Activated CD8-positive, alpha-beta T cell treated with anti-CD3 and anti-CD28 coated beads, Interleukin-2, amount 10 ng/mL, durations not matched to agents 7 days and 5 days (primary cell): Measurements from ENCODE around the gene GGA1. TPM values are rescaled to one million over a fixed set of nuclear protein-coding genes. Genes with fewer than 3 reads are reported as not detected.
A peak's percentile ranks its signal among the peaks of the same experiment; 100 is the strongest.

Experiments used
- ATAC-seq: fragments of 150-1000 bp; cut with Tn5 transposase; one replicate; pipeline ENCODE4 v1.10.0; 2021; ENCODE audit warnings: moderate library complexity
- CTCF ChIA-PET: fragments of 350-600 bp; sonication (Branson Sonifier 250); formaldehyde crosslinking; loops from one replicate; lab custom pipeline; 2021; ENCODE audit warnings: antibody characterized with exemption; lab: Charles Lee
- POLR2A ChIA-PET: fragments of 350-600 bp; sonication (Branson Sonifier 250); formaldehyde crosslinking; loops from one replicate; lab custom pipeline; 2021; ENCODE audit warnings: antibody characterized with exemption; lab: Charles Lee
- DNase-seq: peaks from one replicate; pipeline ENCODE4 v3.0.0-alpha.2; 2020
- H3K27ac Mint-ChIP-seq: one replicate; pipeline ENCODE4 v1.8.0; 2021; ENCODE audit warnings: mild to moderate bottlenecking, mixed read lengths
- H3K27me3 Mint-ChIP-seq: one replicate; pipeline ENCODE4 v1.8.0; 2021; ENCODE audit warnings: low read depth, mixed read lengths
- H3K36me3 Mint-ChIP-seq: one replicate; pipeline ENCODE4 v1.8.0; 2021; ENCODE audit warnings: low read depth, mixed read lengths
- H3K4me1 Mint-ChIP-seq: one replicate; pipeline ENCODE4 v1.8.0; 2021; ENCODE audit warnings: low read depth, mixed read lengths
- H3K4me3 Mint-ChIP-seq: one replicate; pipeline ENCODE4 v1.8.0; 2021; ENCODE audit warnings: mild to moderate bottlenecking, mixed read lengths
- H3K9me3 Mint-ChIP-seq: one replicate; pipeline ENCODE4 v1.8.0; 2022; ENCODE audit warnings: mixed read lengths; ENCODE audit not compliant: insufficient read depth
- total RNA-seq, 2 experiments: library from RNA; stranded (reverse); gene quantifications; one replicate each; pipeline ENCODE4 v1.2.3, GENCODE V29; 2021

Gene GGA1
- total RNA-seq, 2 experiments from 2014 or later = 66.3 to 69.5 TPM

- no peak for ATAC-seq
- Mint-ChIP-seq H3K9me3 (no peaks in the 10 kb centered on the region), H3K27ac (peak overlapping the region; percentile 97), H3K4me1 (peaks cover 84% of the 10 kb centered on the region), H3K27me3 (no peaks in the 10 kb centered on the region), H3K36me3 (peaks cover 22% of the 10 kb centered on the region), H3K4me3 (peak overlapping the region; percentile 72)
- DNase-seq = peak; percentile 59
- ChIA-PET POLR2A (interaction anchor here (0.6 to 3.9 kb wide), 10 partner anchors 7 to 54 kb away, joined by 3 to 26 read pairs (median 4); partner anchors contain the start of genes GGA1, NOL12 and PDXP), CTCF (interaction anchor here (1.4 to 15.5 kb wide), 7 partner anchors 9 to 50 kb away, joined by 3 to 261 read pairs (median 28); partner anchors contain the start of genes GGA1, LGALS1, PDXP and SH3BP1)
Observed at GRCh38 chr22:37632174-37633088, 23.8 kb downstream of the GGA1 start.

GRCh38 chr22:37633089-37633624, 24.5 kb downstream of the GGA1 start:
- peak; percentile 78 for DNase-seq
- Mint-ChIP-seq H3K27ac (peak overlapping the region; percentile 97), H3K36me3 (peaks cover 22% of the 10 kb centered on the region), H3K9me3 (no peaks in the 10 kb centered on the region), H3K27me3 (no peaks in the 10 kb centered on the region), H3K4me3 (peak overlapping the region; percentile 72), H3K4me1 (peaks cover 85% of the 10 kb centered on the region)
- peak; percentile 52 for ATAC-seq
- CTCF ChIA-PET = interaction anchor here (0.9 to 15.5 kb wide), 11 partner anchors 9 to 146 kb away, joined by 3 to 261 read pairs (median 10); partner anchors contain the start of genes GGA1, LGALS1, PDXP and SH3BP1
- POLR2A ChIA-PET = interaction anchor here (0.6 to 3.9 kb wide), 12 partner anchors 8 to 53 kb away, joined by 3 to 26 read pairs (median 4); partner anchors contain the start of genes GGA1 and NOL12

DNA sequence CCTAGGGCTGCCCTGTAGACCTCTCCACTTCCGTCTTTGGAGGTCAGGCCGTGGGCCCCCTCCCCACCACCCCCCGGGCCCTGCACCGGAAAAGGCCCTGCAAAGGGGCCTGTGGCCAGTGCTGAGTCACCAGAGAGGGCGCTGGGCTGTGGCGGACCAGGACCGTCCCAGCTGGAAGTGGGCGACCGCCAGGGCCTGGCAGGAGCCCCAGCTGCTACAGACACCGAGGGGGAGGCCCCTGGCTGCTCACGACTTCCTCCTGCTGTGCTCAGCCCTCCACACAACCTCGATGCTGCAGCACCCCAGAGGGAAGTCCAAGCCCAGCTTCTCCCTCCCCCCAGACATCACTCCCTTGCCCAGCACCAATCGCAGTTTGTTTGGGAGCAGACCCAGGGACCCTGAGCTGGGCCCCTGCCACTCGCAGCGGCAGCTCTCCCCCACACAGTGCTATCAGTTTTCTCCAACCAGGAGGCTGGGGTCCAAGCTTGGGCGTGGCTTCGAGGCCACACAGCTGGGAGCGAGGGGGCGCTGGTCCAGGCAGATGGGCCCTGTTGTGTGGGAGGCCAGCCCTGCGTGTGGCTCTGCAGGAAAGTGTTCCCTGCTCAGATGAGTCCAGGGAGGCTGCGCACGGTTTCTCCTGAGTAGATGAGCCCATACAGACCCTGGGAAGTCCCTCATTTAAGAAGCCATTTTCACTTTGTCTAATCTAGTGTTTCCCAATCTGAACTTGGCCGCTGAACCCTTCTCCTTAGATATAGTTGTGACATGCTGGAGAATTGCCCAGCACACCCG, 25.2 kb downstream of the GGA1 start:
- Mint-ChIP-seq H3K4me1 (peaks cover 85% of the 10 kb centered on the region), H3K27ac (peak overlapping the region; percentile 97), H3K27me3 (no peaks in the 10 kb centered on the region), H3K36me3 (peaks cover 22% of the 10 kb centered on the region), H3K4me3 (peak overlapping the region; percentile 72), H3K9me3 (no peaks in the 10 kb centered on the region)
- peak; percentile 81 for DNase-seq
- CTCF ChIA-PET = interaction anchor here (0.9 to 15.5 kb wide), 12 partner anchors 8 to 147 kb away, joined by 3 to 261 read pairs (median 12); partner anchors contain the start of genes GGA1, LGALS1, PDXP and SH3BP1
- POLR2A ChIA-PET = interaction anchor here (0.6 to 3.9 kb wide), 9 partner anchors 9 to 47 kb away, joined by 3 to 26 read pairs (median 4); partner anchors contain the start of gene GGA1
- peak; percentile 53 for ATAC-seq

DNA sequence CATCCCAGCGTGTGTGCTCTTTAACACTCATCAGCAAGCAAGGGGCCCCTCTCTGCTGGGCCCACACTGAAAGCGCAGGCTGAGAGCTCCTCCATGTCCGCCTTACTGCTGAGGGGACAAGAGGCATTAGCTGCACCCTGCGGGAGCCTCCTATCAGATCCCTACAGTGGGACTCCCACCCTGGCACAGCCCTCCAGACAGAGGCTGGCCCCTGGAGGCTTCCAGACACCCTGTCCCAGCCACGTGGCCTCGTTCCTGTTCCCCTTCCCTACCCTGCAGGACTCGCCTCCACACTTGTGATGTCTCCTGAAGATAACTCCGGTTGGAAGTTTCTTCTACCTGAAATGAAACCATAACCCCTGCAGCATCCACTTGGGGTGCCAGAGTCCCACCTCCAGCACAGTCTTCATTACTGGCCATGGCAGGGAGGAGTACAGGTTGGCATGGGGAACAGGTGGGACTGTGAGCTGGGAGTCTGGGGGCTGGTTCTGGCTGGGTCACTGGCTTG, 25.8 kb downstream of the GGA1 start:
- ChIA-PET POLR2A (interaction anchor here (0.8 to 3.9 kb wide), 6 partner anchors 8 to 42 kb away, joined by 3 to 26 read pairs (median 7); partner anchors contain the start of gene GGA1), CTCF (interaction anchor here (1.0 to 15.5 kb wide), 11 partner anchors 8 to 148 kb away, joined by 3 to 261 read pairs (median 10); partner anchors contain the start of genes GGA1, LGALS1, PDXP and SH3BP1)
- no peaks in the 10 kb centered on the region for H3K27me3 Mint-ChIP-seq
- H3K9me3 Mint-ChIP-seq = no peaks in the 10 kb centered on the region
- H3K27ac Mint-ChIP-seq = peak overlapping the region; percentile 97
- peaks cover 22% of the 10 kb centered on the region for H3K36me3 Mint-ChIP-seq
- DNase-seq = no peak
- H3K4me3 Mint-ChIP-seq = peak overlapping the region; percentile 72
- ATAC-seq = no peak
- H3K4me1 Mint-ChIP-seq = peaks cover 82% of the 10 kb centered on the region

GRCh38 chr22:37635157-37635556, 26.5 kb downstream of the GGA1 start:
- Mint-ChIP-seq H3K27ac (peak overlapping the region; percentile 97), H3K36me3 (peaks cover 22% of the 10 kb centered on the region), H3K27me3 (no peaks in the 10 kb centered on the region), H3K4me3 (peak overlapping the region; percentile 72), H3K4me1 (peaks cover 80% of the 10 kb centered on the region), H3K9me3 (no peaks in the 10 kb centered on the region)
- no peak for DNase-seq
- ChIA-PET CTCF (interaction anchor here (1.0 to 15.5 kb wide), 9 partner anchors 7 to 50 kb away, joined by 4 to 261 read pairs (median 28); partner anchors contain the start of genes GGA1, LGALS1, PDXP and SH3BP1), POLR2A (interaction anchor here (0.8 to 3.9 kb wide), 4 partner anchors 8 to 42 kb away, joined by 4 to 23 read pairs (median 10); partner anchors contain the start of gene GGA1)
- no peak for ATAC-seq

DNA sequence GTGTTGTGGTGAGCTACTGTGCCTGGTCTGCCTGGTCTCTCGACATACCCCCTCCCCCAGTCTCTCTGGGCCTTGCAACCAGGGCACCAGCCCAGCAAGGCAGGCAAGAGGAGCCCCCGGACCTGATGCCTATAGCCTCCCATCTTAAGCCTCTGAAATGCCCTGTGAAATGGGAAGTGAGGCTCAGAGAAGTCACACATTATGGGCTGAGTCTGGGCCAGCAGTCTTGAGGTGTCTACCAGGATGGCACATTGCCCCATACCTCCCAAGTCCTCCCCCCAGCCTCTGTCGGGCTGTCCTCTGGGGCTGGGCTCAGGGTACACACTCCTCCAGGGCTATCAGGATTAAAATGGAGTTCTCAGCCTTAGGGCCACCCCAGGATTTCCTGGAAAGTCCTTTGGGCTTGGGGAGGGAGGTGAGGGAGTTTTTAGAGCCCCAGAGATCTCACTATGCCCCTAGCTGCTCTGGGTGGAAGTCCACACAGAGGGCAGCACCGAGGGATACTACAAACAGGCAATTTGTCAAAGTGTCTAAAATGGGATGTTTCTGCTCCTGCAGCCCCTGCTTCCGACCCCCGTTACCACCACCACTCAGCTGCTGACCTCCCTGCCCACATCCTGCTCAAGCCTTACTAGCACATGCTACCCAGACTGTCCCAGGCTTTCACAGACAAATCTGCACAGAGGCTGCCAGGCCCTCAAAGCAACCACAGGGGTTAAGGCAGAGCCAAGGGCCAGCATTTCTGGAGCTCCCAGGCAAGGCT, 27.7 kb downstream of the GGA1 start:
- peaks cover 78% of the 10 kb centered on the region for H3K4me1 Mint-ChIP-seq
- H3K9me3 Mint-ChIP-seq = no peaks in the 10 kb centered on the region
- ChIA-PET POLR2A (interaction anchor here (1.0 to 3.5 kb wide), 4 partner anchors 10 to 50 kb away, joined by 4 to 13 read pairs (median 7); partner anchors contain the start of genes GGA1, NOL12 and PDXP), CTCF (interaction anchor here (0.7 to 15.5 kb wide), 12 partner anchors 12 to 98 kb away, joined by 3 to 261 read pairs (median 6); partner anchors contain the start of genes GGA1, LGALS1 and PDXP)
- peak overlapping the region; percentile 98 for H3K4me3 Mint-ChIP-seq
- H3K36me3 Mint-ChIP-seq = peaks cover 32% of the 10 kb centered on the region
- DNase-seq = peak; percentile 78
- peak overlapping the region; percentile 97 for H3K27ac Mint-ChIP-seq
- peak; percentile 15 for ATAC-seq
- H3K27me3 Mint-ChIP-seq = no peaks in the 10 kb centered on the region

DNA sequence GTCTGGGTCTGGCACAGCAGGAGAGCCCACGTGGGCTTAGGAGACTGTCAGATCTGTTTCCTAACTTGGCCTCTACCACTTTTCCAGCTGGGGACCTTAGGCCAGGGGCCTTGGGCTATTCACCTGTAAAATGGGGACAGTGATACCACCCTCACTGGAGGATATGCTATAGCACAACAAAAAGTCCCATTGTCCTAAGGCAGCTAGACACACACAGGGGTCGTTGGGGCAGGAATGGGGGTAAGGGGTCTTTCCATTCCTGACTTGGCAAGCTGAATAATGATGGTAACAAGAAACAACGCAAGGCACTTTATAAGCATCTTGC, 28.3 kb downstream of the GGA1 start:
- peak overlapping the region; percentile 98 for H3K4me3 Mint-ChIP-seq
- peaks cover 78% of the 10 kb centered on the region for H3K4me1 Mint-ChIP-seq
- DNase-seq (no peak), ATAC-seq (no peak)
- ChIA-PET CTCF (interaction anchor here (0.7 to 15.5 kb wide), 11 partner anchors 11 to 227 kb away, joined by 3 to 261 read pairs (median 6); partner anchors contain the start of genes GGA1, LGALS1 and PDXP), POLR2A (interaction anchor here (1.0 to 3.5 kb wide), 4 partner anchors 10 to 49 kb away, joined by 4 to 13 read pairs (median 7); partner anchors contain the start of genes GGA1, NOL12 and PDXP)
- peak overlapping the region; percentile 97 for H3K27ac Mint-ChIP-seq
- no peaks in the 10 kb centered on the region for H3K27me3 Mint-ChIP-seq
- H3K9me3 Mint-ChIP-seq = no peaks in the 10 kb centered on the region
- peaks cover 32% of the 10 kb centered on the region for H3K36me3 Mint-ChIP-seq

DNA sequence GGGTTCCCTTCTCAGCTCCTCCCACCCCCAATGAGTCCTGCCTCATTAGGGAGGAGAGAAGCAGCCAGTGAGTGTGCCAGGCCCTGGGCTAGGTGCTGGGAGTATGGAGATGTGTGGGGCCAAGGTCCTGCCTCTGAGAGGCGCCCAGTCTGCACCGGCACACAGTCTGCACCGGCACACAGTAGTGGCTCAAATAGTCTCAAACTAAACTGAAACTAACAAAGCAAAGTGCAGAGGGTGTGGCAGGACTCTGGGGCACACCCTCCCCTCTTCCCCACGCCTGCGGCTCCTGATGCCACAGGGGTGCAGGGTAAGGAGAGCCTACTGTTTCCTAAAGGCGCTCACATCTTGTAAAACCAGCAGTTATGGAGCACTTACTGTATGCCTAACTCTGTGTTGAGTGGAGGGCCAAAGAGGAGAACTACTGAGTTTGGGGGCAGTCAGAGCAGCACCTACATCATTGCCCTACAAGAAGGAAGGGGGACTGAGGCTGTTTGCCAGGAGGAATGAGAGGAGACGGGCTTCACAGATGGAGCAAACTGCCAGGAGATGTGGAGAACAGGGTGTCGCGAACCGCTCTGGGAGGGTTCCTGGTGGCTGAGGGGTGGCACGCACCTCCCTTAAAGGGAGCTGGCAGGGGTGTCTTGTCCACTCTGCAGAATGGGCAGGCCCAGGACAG, 29.9 kb downstream of the GGA1 start:
- Mint-ChIP-seq H3K4me3 (peak overlapping the region; percentile 98), H3K27ac (peak overlapping the region; percentile 97), H3K9me3 (no peaks in the 10 kb centered on the region), H3K4me1 (peaks cover 79% of the 10 kb centered on the region), H3K36me3 (peaks cover 44% of the 10 kb centered on the region), H3K27me3 (no peaks in the 10 kb centered on the region)
- POLR2A ChIA-PET = interaction anchor here (1.6 to 3.5 kb wide), 5 partner anchors 12 to 48 kb away, joined by 6 to 13 read pairs (median 7); partner anchors contain the start of genes GGA1, NOL12 and PDXP
- ATAC-seq (peak; percentile 62), DNase-seq (peak; percentile 76)
- CTCF ChIA-PET = interaction anchor here (0.9 to 15.5 kb wide), 8 partner anchors 15 to 258 kb away, joined by 3 to 261 read pairs (median 16); partner anchors contain the start of genes GGA1, LGALS1, NOL12 and PDXP

DNA sequence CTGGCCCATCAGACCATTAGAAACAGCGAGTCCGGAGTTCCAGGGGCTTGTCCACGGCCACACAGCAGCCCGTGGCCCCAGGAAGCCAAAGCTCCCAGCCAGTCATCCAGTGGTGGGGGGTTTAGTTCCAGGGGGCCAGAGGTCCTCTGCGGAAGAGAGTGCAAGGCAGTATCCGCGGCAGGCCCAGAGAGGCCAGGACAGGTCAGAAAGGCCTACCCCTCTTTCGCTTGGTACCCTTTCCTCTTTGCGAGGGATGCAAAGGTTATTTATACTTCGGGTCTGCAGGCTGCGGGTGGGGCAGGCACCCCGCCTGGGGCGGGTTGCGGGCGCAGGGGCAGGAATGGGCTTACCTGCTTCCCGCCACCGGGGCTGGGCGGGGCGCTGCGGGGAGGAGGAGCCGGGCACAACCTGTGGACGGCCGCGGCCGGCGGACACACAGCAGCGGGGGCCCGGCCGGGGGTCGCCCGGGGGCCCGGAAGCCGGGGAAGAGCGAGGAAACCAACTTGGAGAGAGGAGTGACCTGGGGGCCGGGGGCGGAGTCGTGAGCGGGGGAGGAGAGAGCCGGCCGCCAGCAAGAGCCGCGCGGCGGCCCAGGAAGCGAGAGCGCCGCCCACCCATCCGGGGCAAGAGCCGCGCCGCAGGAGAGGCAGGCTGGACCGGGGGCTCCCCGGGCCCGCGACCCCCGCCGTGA, 30.6 kb downstream of the GGA1 start, which contains the start of gene SH3BP1:
TSS of gene SH3BP1 (plus strand) at position 600 of the 691 bp plus-strand sequence. CDS start 119 bp downstream, outside the sequence.
- no peaks in the 10 kb centered on the region for H3K27me3 Mint-ChIP-seq
- H3K4me1 Mint-ChIP-seq = peaks cover 77% of the 10 kb centered on the region
- H3K27ac Mint-ChIP-seq = peak within 1 kb of the TSS; percentile 97
- no peaks in the 10 kb centered on the region for H3K9me3 Mint-ChIP-seq
- peaks cover 49% of the 10 kb centered on the region for H3K36me3 Mint-ChIP-seq
- ChIA-PET CTCF (interaction anchor here (1.2 to 15.5 kb wide), 5 partner anchors 7 to 33 kb away, joined by 3 to 261 read pairs (median 114); partner anchors contain the start of genes GGA1 and PDXP), POLR2A (interaction anchor here (1.6 to 2.3 kb wide), 2 partner anchors 19 to 47 kb away, joined by 6 to 8 read pairs; partner anchors contain the start of genes NOL12 and PDXP)
- DNase-seq = peak; percentile 81
- peak within 1 kb of the TSS; percentile 98 for H3K4me3 Mint-ChIP-seq
- ATAC-seq = peak; percentile 53
